Measurements from ENCODE around the gene ING5. TPM values are rescaled to one million over a fixed set of nuclear protein-coding genes. Genes with fewer than 3 reads are reported as not detected.

ING5 gene
- total RNA-seq, 1 donor from 2014 or later: 22.4 TPM

- DNase-seq (ENCODE audit: low spot score): no peak
Observed at GRCh38 chr2:241775223-241776177, 73.7 kb downstream of the ING5 start.

- no peak for DNase-seq (ENCODE audit: low spot score)
Observed at GRCh38 chr2:241776336-241777169, 74.7 kb downstream of the ING5 start, which contains the start of gene GAL3ST2. TSS of gene GAL3ST2 (plus strand) at chr2:241776822. CDS start at chr2:241776956, 134 bp downstream.

GRCh38 chr2:241777170-241777685 is 75.4 kb downstream of the ING5 start:
- no peak for DNase-seq (ENCODE audit: low spot score)

GRCh38 chr2:241777686-241778627 is 76.1 kb downstream of the ING5 start:
- no peak for DNase-seq (ENCODE audit: low spot score)

Other genes starting within 250 kb of the ING5 start
- gene STK25, start 193.5 kb upstream of the ING5 start, total RNA-seq (ENCODE audit: insufficient read depth, low replicate concordance): 119 TPM
- gene BOK, start 143.3 kb upstream of the ING5 start, total RNA-seq (ENCODE audit: insufficient read depth, low replicate concordance): 37.8 TPM
- gene THAP4, start 64.9 kb upstream of the ING5 start, total RNA-seq (ENCODE audit: insufficient read depth, low replicate concordance): 21.4 TPM
- gene ATG4B, start 64.3 kb upstream of the ING5 start, total RNA-seq (ENCODE audit: insufficient read depth, low replicate concordance): 44.8 TPM
- 21.2 TPM for gene DTYMK, start 15.2 kb upstream of the ING5 start, total RNA-seq (ENCODE audit: insufficient read depth, low replicate concordance)
- gene D2HGDH, start 32.6 kb downstream of the ING5 start, total RNA-seq (ENCODE audit: insufficient read depth, low replicate concordance): 8.4 TPM
- 2.2 TPM for gene GAL3ST2, start 74.8 kb downstream of the ING5 start, total RNA-seq (ENCODE audit: insufficient read depth, low replicate concordance)
- 0.72 TPM for gene NEU4, start 107.2 kb downstream of the ING5 start, total RNA-seq (ENCODE audit: insufficient read depth, low replicate concordance)
- not detected for gene PDCD1, start 156.9 kb downstream of the ING5 start, total RNA-seq (ENCODE audit: insufficient read depth, low replicate concordance)
- gene RTP5, start 167.7 kb downstream of the ING5 start, total RNA-seq (ENCODE audit: insufficient read depth, low replicate concordance): 0.24 TPM

Measured in umbilical cord (tissue), 2 donors.